NCI-H2227 treated with DMSO at 0.1 percent for 48 hours (cell line): ENCODE measurements around the gene SPATA22.
"Not testable (repeated sequence)": the region's sequence is repeated elsewhere in the genome, so short reads cannot be mapped to it uniquely, and the experiment has no call there.

Experiments used
- DNase-seq: peaks from one replicate; lab custom pipeline; 2025; lab: John Stamatoyannopoulos, UW

SPATA22 gene

DNA sequence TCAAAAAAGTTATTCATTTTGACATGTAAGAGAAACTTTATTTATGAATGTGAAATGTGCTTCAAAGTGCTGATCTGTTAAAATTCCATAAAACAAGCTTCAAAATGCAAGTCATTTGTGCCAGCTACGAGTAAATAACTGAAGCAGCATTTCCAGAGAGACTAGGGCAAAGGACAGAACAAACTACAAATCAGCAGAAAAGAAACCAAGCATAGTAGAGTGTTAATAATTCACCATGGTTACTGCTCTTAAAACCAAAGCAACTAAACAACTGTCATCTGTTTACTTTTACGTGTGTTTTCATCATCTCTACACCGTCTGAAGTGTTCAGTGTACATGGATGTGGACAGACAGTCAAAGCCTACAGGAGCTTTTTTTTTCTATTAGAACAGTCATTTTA lies 2.6 kb upstream of the SPATA22 start:
- no peak for DNase-seq

DNA sequence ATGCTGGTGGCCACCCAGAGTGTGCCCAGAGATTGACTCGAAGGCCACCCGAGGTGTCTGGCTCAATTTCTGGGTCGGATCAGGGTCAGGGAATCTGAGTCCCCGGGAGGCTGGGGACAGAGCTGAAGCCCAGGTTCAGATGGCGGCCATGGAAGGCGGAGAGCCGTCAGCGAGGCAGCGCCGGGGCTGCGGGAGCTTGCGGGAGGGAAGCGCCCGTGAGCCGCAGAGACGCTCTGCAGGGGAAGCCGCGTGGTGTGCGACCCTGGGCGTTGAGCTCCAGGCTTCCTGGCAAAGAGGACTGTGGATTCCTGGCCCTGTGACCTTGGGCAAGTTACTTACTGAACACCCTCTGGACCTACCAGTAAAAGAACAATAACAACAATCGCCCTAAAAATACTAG lies 518 bp upstream of the SPATA22 start:
- DNase-seq: no peak

DNA sequence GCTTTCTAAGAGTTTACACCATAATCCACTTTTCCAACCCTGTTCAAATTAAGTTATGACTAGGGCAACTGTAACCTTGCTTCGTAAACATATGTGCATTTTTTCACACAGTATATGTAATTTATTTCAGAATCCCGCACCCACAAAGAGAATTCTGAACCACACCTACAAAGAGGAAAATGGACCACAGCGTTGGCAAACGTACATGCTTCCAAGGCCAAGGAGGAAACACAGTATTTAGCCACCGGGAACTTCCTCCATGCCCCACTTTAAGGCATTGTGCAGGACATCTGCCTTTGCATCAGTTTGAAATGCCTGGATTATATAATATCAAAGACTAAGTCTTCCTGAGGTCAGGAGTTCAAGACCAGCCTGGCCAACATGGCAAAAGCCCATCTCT lies 2.1 kb downstream of the SPATA22 start:
- DNase-seq: no peak

DNA sequence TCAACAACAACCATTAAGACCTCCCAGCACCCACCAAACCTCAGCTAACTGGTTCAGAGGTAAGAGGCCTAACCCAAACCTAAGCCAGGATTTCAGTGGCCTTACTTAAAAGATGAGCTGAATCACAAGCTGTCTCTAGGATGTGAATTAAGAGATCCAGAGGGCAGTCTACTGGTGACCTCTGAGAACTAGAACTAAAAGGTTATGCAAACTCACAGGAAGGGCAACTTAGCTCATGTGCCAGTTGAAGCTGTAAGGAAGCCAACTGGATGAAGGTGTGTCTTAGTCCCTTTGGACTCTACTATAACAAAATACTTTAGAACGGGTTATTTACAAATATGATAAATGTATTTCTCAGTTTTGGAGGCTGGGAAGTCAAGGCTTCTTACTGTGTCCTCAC lies 5.3 kb downstream of the SPATA22 start:
- not testable (repeated sequence) for DNase-seq

DNA sequence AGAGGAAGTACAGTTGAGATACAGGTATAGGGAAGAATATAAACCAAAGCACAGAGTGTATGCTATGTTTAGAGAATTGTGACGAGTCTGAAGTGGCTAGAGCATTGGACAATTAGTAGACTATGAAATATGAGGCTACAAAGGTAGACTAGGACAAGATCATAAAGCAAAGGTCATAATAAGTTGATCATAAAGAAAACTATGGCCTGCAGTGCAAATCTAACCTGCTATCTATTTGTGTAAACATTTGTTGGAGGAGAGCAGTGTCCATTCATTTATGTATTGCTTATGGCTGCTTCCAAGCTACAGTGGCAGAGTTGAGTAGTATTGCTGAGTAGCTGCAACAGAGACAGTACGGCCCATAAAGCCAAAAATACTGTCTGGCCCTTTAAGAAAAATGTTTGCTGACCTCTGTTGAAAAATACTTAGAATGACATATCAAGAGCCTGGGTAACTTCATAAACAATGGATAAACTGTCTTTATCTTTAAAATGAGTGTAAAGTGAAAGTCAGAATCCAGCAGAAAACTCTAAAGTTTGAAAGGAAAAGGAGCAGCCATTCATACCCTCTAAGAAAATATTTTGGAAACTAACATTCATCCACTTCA lies 23.5 kb downstream of the SPATA22 start:
- DNase-seq: no peak

DNA sequence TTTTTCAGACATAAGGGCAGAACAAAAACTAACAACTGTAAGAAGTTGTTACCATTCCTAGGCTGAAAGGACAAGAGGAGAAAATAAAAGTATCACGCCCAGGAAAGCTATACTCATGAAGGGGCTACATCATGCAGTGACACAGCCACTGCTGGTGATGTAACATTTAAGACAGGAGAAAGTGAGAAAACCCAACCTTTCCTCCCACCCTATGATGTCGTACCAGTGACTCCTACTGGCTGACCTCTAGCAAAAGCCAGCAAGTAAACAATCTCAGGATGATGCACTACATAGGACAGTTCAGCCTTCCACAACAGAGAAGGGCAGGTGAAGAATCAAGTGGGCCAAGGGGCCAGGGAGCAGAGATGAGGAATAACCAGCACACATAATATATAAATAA lies 24.0 kb downstream of the SPATA22 start:
- no peak for DNase-seq

DNA sequence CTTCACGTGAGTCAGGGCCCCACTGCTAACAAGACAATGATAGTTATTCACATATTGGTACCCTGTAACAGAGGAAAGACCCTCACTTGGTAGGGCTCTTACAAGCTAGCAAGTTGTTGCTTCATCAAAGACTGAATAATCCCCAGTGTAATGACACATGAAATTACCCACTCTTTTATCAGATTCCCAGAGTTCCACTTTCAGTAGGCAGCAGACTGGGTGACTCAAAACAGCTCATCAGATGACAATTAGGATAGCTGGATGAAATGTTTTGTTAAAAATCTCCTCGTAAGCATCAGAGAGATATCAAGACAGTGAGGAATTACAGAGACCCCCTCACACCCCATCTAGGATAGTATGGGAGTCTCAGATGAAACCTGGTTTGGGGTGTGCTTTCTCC lies 31.2 kb downstream of the SPATA22 start:
- no peak for DNase-seq

DNA sequence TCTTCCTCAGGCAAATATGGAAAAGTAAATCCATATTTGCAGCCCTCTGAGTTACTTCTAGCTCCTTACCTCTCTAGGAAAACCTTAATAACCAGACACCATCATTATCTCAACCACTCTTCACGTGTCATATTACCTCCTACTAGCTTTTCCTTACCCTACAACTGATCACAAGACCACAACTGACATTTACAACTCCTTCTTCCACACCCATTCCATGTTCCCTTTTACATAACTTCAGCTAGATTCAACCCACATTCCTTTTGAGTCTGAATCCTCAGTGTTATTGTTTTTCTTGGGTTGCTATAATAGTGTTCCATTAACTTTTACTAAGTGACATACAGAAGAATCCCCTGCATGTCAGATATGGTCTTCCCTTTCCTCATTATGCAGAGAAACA lies 33.3 kb downstream of the SPATA22 start:
- DNase-seq: no peak

DNA sequence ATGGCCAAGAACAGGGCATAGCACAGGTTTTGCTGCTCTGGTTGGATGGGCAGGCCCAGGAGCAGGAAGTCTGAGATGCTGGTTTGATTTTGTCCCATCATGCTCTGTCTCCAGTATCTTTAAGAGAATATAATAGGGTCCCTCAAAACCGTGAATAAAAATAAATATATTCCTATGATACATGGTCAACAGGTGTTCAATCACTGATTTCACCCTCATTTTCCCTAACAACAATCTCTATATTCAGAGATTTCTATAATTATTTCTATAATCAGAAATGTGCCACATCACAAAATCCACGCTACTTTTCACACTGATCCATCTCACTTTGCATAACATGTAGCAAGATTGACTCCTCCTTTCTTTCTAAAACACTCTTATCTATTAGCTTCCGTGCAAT lies 37.9 kb downstream of the SPATA22 start, which contains the start of gene OR1E2:
OR1E2 (minus strand) TSS at position 101 of the 400 bp plus-strand sequence; CDS start at position 101, 0 bp downstream.
- DNase-seq: no peak

DNA sequence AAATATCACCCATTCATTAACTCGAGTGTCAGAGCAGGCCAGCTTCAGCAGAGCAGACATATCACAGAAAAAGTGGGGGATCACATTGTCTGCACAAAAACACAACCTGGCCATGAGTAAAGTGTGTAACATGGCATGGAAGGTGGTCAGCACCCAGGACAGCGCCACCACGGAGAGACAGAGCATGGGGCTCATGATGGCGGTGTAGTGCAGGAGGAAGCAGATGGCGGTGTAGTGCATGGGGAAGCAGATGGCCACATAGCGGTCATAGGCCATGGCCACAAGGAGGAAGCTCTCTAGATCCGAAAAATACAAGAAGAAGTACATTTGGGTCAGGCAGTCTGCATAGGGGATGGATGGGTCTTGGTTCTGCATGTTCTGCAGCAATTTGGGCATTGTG lies 38.4 kb downstream of the SPATA22 start:
- not testable (repeated sequence) for DNase-seq

DNA sequence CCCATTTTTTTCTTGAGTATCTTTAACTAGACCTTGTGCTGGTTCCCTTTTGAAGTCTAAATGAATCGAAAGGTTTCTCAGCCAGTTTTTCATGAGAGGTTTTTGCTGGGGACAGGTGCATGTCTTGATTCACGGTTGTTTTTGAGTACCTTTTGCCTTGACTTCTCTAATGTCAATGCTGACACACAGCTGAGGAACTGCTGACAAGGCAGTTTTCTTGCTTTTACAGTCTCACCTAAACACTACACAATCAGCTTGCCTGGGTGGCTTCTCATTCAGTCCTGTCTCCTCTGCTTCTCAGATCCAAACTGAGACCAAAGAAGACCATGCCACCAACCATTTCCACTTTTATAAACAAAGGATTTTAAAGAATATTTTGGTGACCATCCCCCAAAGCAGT lies 53.4 kb downstream of the SPATA22 start:
- no peak for DNase-seq

DNA sequence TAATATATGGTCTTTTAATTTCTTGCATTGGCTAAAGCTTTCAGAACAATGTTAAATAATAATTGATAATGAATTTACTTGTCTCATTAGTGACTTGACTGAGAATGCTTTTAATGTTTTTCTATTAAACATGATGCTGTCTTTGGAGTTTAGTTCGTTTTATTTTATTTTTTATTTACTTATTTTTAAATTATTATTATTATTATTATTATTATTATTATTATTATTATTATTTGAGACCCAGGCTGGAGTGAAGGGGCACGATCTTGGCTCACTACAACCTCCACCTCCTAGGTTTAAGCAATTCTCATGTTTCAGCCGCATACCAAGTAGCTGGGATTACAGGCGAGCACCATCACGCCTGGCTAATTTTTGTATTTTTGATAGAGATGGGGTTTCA lies 56.0 kb downstream of the SPATA22 start:
- no peak for DNase-seq

DNA sequence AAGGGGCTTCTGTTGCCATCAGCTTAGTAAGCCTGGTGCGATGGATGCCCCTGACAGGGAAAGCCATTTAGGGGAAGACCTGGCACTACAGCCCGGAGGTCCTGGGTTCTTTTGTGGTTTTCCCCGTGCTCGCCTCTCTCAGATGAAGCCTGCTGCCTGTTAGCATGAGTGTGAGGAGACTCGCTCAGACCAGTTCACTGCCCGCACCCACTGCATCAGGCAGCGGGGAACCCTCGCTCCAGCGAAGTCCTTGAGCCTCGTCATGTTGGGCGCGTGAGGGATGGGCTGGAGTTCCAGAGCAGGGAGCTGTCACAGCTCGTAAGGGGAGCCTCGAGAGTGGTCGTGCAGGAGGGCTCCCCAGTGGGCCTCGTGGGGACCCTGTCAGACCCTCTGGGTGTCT lies 59.4 kb downstream of the SPATA22 start:
- DNase-seq: not testable (repeated sequence)

DNA sequence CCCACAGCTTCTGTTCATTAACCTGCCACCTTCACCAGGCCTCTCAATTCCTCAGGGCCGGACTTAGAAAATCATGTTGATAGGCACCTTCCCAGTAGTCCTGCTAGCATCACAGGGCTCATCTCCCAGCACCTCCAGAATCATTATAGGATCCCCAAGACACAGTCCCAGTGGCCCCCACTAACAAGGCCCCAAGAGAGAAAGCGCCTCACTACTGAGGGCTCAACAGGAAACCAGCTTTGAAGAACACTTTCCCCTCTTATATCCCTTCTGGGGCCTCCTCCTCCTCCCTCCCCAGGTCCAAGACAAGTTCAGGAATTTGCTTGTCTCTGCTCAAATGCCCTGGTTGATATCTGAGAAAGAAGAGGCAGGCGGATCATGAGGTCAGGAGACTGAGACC lies 60.5 kb downstream of the SPATA22 start, which contains the start of gene OR3A3:
OR3A3 (plus strand) TSS at position 301 of the 400 bp plus-strand sequence.
- no peak for DNase-seq

DNA sequence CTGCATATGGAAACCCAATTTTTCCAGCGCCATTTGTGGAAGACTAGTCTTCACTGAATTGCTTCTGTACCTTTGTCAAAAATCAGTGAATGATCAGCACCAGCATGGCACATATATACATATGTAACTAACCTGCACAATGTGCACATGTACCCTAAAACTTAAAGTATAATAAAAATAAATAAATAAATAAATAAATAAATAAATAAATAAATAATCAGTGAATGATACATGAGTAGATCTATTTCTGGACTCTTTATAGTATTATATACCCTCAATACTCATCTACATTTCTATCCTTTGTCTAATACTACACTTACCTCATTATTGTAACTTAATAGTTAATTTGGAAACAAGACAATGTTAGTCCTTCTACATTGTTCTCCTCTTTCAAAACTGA lies 67.8 kb downstream of the SPATA22 start:
- not testable (repeated sequence) for DNase-seq

DNA sequence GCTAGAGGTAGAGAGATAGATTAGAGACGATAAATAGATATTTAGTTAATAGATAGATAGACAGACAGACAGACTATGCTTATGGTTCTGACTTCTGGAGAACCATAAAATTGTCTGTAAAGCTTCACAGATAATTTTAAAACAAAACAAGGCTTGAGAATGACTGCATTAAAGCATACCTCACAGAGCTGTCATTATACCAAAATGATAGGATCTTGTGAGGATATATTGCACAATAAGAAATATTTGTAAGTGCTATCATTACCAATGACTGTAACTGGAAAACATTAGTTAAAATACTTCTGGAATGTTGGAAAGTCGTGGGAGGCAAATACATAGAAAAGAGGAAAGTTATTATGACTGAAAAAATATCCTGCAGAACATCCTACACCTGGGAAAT lies 69.8 kb downstream of the SPATA22 start:
- no peak for DNase-seq

DNA sequence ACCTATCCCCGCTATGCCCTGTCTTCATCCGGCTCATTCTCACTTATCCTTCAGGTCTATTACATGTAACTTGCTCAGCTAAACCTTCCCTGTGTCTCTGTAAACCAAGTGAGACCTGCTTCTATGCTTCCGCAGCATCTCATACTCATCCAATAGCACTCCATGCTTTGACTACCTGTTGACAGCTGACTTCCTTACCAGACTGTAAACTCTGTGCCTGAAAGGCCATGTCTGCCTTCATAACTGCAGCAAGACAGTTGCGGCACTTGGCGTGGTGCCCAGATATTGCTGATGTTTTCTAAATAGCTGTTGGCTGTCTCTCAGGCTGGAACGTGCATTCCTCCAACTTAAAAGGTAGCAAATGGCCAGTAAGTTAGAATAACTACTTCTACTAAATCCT lies 71.6 kb downstream of the SPATA22 start:
- no peak for DNase-seq

DNA sequence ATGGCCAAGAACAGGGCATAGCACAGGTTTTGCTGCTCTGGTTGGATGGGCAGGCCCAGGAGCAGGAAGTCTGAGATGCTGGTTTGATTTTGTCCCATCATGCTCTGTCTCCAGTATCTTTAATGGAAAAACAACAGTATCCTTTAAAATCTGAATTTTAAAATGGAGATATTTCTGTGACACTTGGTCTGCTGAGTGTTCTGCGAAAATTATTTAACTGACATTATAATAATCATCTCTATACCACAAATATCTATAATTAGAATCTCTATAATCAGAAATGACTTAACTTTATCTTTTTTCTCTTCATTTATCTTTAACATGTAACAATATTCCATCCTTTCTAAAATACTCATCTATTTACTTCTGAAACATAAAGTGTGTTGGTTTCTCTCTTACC lies 73.3 kb downstream of the SPATA22 start, which contains the start of gene OR1E1:
OR1E1 (minus strand) TSS at position 101 of the 400 bp plus-strand sequence; CDS start at position 101, 0 bp downstream.
- no peak for DNase-seq

DNA sequence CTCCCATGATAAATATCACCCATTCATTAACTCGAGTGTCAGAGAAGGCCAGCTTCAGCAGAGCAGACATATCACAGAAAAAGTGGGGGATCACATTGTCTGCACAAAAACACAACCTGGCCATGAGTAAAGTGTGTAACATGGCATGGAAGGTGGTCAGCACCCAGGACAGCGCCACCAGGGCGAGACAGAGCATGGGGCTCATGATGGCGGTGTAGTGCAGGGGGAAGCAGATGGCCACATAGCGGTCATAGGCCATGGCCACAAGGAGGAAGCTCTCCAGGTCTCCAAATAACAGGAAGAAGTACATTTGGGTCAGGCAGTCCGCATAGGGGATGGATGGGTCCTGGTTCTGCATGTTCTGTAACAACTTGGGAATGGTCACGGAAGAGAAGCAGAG lies 73.8 kb downstream of the SPATA22 start:
- not testable (repeated sequence) for DNase-seq
